Measurements from ENCODE around the gene KIFAP3. TPM values are rescaled to one million over a fixed set of nuclear protein-coding genes. Genes with fewer than 3 reads are reported as not detected.

The KIFAP3 gene
- total RNA-seq, 1 experiment from 2014 or later, result 3.8 TPM

DNA sequence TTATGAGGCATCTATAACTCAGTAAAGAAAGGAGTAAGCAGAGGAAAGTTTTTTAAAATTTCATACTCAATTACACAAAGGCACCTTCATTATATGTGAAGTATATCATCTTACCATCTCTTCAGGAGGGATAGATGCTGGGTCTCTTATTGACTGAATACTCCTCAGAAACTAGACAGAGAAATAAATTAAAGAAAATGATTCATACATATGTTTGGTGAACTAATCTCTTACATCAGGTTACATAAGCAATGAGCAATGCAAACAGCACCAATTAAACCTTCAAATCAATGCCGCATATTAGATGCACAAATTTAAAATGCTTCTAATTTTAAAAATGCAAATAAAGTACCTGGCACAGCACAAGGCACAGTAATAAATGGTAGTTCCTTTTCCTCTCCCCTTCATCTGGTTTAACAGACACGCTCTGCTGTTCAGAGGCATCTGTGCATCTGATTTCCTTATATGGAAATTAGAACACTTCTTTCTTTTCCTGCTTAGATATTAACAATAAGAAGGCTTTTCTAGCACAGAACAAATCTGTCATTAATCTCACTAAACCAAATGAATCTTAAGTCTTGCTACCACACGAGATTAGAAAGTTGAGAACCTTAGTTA, 200.8 kb downstream of the KIFAP3 start:
- no peak overlapping the region for H3K4ac ChIP-seq (ENCODE audit: low read depth, low read length)
- Mint-ChIP-seq H3K4me3 (no peak overlapping the region), H3K27ac (no peak overlapping the region), H3K4me1 (no peaks in the 10 kb centered on the region), H3K36me3 (ENCODE audit: insufficient read depth in 1 of 3, low read depth in 3 of 3) (peaks cover 54 to 74% (median 73%) of the 10 kb centered on the region in 3 experiments), H3K9me3 (peaks cover 20% of the 10 kb centered on the region in 2 experiments), H3K27me3 (ENCODE audit: low read depth) (no peaks in the 10 kb centered on the region)
- H3K56ac ChIP-seq (ENCODE audit: insufficient read length, low read depth, low read length), result no peak overlapping the region
- H2BK15ac ChIP-seq (ENCODE audit: low read depth, low read length), result no peak overlapping the region
- no peak overlapping the region for H2BK12ac ChIP-seq (ENCODE audit: insufficient read length, low read depth, low read length)
- H3K18ac ChIP-seq (ENCODE audit: insufficient read length, low read depth, low read length), result no peak overlapping the region
- no peak for TF ChIP-seq CTCF (conservative IDR thresholded peaks at IDR 0.05)
- no peaks in the 10 kb centered on the region for H3K23me2 ChIP-seq (ENCODE audit: insufficient read length, low read depth, low read length, poor library complexity, severe bottlenecking)
- H4K91ac ChIP-seq (ENCODE audit: insufficient read length, low read depth, low read length), result no peak overlapping the region
- H3K23ac ChIP-seq (ENCODE audit: insufficient read length, low read depth, low read length), result no peak overlapping the region
- H3K4me2 ChIP-seq (ENCODE audit: insufficient read depth, insufficient read length, low read length), result no peak overlapping the region
- H4K20me1 ChIP-seq (ENCODE audit: control insufficient read depth, insufficient read depth, insufficient read length), result no peaks in the 10 kb centered on the region
- no peak overlapping the region for H3K27ac ChIP-seq (ENCODE audit: insufficient read length, low read depth, low read length)
- no peak overlapping the region for H2BK120ac ChIP-seq (ENCODE audit: low read depth, low read length, poor library complexity, severe bottlenecking)
- H3K27me3 ChIP-seq (ENCODE audit: insufficient read depth, low read length), result no peaks in the 10 kb centered on the region
- peaks cover 9% of the 10 kb centered on the region for H3K9me3 ChIP-seq (ENCODE audit: control insufficient read depth, low read depth, low read length)
- no peak overlapping the region for H2BK5ac ChIP-seq (ENCODE audit: insufficient read length, low read length)
- H4K8ac ChIP-seq (replicated peaks; ENCODE audit: insufficient read length, low read depth, low read length), result no peak overlapping the region
- no peaks in the 10 kb centered on the region for H3K79me2 ChIP-seq (ENCODE audit: insufficient read depth, low read length)
- no peak overlapping the region for H4K5ac ChIP-seq (ENCODE audit: insufficient read length, low read depth, low read length)
- no peak overlapping the region for H3K9ac ChIP-seq (ENCODE audit: extremely low read depth, insufficient read length, low read length)
- DNase-seq, result no peak
- H3K4me1 ChIP-seq (ENCODE audit: insufficient read depth, low read length), result no peaks in the 10 kb centered on the region
- no peak overlapping the region for H2AFZ ChIP-seq (ENCODE audit: low read length)
- H2BK20ac ChIP-seq (ENCODE audit: low read depth, low read length, poor library complexity, severe bottlenecking), result no peak overlapping the region
- H2AK5ac ChIP-seq (ENCODE audit: insufficient read length, low read length), result no peak overlapping the region
- no peak overlapping the region for H3K14ac ChIP-seq (ENCODE audit: insufficient read depth, low read length)
- H3T11ph ChIP-seq (ENCODE audit: low read length), result no peak overlapping the region
- no CpG with 5 or more reads among the region's 3 CpGs for WGBS (ENCODE audit: extremely low coverage, insufficient read length, low lambda C conversion rate)
- H3K79me1 ChIP-seq (ENCODE audit: insufficient read depth, low read depth, low read length, poor library complexity, severe bottlenecking), result no peaks in the 10 kb centered on the region

Data from H9 (cell line).